GM21423 (cell line): ENCODE data around the gene HIPK4.
"Not testable (repeated sequence)": the region's sequence is repeated elsewhere in the genome, so short reads cannot be mapped to it uniquely, and the experiment has no call there.

Experiments used
- ATAC-seq: cut with Tn5 transposase; IDR thresholded peaks from one replicate; pipeline ENCODE4 v1.9.1; 2021; ENCODE audit warnings: mild to moderate bottlenecking, moderate library complexity; ENCODE audit not compliant: unreplicated experiment

Gene HIPK4

GRCh38 chr19:40341601-40342482 lies 48.1 kb downstream of the HIPK4 start:
- ATAC-seq = no peak

DNA sequence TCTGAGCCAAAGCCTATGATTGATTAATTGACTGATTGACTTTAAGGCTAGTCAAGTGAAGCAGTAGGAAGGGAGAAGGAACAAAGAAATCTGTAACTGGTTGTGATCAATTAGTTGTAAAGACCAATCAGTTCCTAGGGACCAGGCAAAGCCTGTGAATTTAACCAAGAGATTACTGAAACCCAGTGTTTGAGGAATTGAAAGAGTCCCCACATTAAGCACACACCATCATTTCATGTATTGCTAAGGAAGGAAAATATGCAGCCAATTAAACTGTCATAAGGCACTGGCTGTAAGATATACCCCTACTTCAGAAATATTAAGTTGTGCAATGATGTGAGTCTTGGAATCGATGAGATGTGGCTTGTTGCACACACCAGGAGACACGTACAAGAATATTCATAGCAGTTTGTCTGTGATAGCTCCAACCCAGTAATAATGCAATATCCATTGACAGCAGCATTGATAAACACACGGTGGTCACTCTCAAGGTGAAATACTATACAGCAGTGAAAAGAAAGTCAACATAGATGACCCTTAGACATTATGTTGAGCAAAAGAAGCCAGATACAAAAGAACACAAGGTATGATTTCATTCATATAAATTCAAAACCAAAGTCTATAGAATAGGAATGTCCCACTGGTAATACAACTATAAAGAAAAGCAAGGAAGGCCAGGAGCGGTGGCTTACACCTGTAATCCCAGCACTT lies 50.8 kb downstream of the HIPK4 start:
- ATAC-seq = no peak

- no peak for ATAC-seq
These were observed 52.4 kb downstream of the HIPK4 start for GRCh38 chr19:40337594-40337993.

DNA sequence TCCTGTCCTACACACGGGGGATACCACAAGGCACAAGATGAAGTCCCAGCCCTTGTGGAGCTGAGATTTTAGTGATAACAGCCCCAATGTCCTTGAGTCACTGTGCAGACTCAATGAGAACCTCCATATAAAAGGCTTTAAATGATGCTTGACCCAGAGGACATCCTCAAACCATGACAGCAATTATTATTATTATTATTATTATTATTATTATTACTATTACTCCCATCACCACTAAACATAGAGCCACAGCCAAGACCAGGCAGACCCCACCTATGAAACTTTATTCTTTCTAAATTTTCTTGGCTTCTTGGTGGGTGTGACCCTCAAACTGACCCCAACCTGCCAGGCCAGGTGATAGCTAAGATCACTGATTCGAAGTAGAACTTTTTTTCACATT lies 52.9 kb downstream of the HIPK4 start:
- ATAC-seq = no peak

DNA sequence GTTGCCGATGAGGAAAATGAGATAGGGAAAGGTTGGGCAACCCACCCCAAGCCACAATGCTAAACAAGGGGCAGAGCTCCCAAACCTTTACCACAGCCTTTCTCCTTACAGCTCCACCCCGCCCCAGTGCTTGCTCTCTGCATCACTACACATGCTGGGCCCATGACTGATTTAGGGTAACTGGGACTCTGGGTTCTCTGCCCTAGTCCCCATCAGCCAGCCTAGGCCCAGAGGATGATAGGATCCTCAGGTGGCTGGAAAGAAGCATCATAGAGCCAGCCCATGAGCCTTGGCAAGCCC lies 53.4 kb downstream of the HIPK4 start:
- no peak for ATAC-seq

DNA sequence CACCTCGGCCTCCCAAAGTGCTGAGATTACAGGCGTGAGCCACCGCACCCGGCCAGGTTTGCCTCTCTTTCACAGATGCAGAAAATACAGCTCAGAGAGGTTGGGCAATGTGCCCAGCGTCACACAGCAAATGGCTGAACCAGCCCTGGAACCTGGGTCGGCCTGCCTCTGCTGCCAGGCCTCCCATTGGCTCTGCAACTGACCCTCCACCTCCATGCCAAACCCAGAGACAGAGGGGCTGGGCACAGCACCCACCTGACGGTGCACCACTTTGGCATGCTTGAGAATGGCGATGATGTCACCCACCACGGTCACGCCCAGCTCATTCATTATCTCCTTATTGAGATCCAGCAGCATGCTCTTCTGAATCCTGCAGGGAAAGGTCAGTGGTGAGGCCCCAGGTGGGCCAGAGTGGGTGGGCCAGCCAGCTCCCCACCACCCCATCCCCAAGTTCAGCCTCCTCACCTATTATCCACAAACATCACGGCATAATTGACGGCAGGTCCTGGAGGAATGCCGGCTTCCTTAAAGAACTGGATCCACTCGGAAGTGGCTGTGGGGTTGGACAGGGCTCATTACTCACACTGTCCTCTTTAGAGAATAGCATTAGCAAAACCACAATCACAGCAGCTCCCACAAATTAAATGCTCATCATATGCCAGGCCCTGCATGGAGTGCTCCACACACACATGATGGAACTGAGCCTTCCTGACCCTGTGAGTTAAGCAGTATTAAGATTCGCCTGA lies 54.0 kb downstream of the HIPK4 start:
- no peak for ATAC-seq

DNA sequence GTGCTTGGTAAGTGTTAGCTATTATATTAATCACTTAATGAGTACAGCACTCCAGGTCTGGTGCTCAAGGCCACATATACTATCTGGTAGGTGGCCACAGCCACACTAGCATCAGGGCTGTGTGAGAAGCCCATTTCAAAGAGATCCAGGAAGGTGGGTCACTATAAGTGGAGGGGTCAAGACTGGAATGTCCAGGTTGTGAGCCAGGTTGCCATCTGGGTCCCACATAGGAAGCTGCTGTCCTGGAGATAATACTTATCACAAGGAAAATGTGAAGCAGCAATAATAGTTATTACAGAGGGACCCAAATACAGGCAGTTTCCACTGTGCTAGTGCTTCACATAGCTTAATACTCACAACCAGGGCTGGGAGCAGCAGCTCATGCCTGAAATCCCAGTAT lies 54.9 kb downstream of the HIPK4 start:
- no peak for ATAC-seq

GRCh38 chr19:40333083-40333482 lies 56.9 kb downstream of the HIPK4 start:
- not testable (repeated sequence) for ATAC-seq

- ATAC-seq = no peak
These were observed 57.3 kb downstream of the HIPK4 start for GRCh38 chr19:40332669-40333068.

GRCh38 chr19:40331052-40331451 lies 58.9 kb downstream of the HIPK4 start:
- no peak for ATAC-seq
